SK-N-SH treated with all-trans-retinoic acid at 6 μM for 48 hours (cell line): ENCODE results near the gene STRBP.

Experiments
- GLIS3 ChIP-seq: fragments of 250-450 bp; sonication (Bioruptor Pico); IDR thresholded peaks from 2 replicates; pipeline ENCODE4 v1.5.0; 2020; ENCODE audit warnings: mild to moderate bottlenecking, moderate library complexity
- OSR1 ChIP-seq: fragments of 250-450 bp; sonication (Bioruptor Pico); IDR thresholded peaks from 2 replicates; pipeline ENCODE4 v1.8.0; 2022; ENCODE audit warnings: moderate library complexity, mild to moderate bottlenecking, inconsistent platforms
- RARB ChIP-seq: fragments of 250-450 bp; sonication (Bioruptor Pico); IDR thresholded peaks from 2 replicates; pipeline ENCODE4 v1.8.0; 2021; ENCODE audit warnings: mild to moderate bottlenecking, moderate library complexity
- SNAI2 ChIP-seq: fragments of 250-450 bp; sonication (Bioruptor Pico); IDR thresholded peaks from 2 replicates; pipeline ENCODE4 v1.5.0; 2020; ENCODE audit warnings: mild to moderate bottlenecking, moderate library complexity
- ZNF8 ChIP-seq: fragments of 450-650 bp; formaldehyde crosslinking; IDR thresholded peaks from 2 replicates; pipeline ENCODE4 v1.5.0; 2020; ENCODE audit warnings: mild to moderate bottlenecking, moderate library complexity
- TF ChIP-seq, protein P1 (sequence below): fragments of 250-450 bp; sonication (Bioruptor Pico); IDR thresholded peaks from 2 replicates; pipeline ENCODE4 v1.8.0; 2020; ENCODE audit warnings: mild to moderate bottlenecking, moderate library complexity, borderline replicate concordance
- TF ChIP-seq, protein P2 (sequence below): fragments of 250-450 bp; sonication (Bioruptor Pico); IDR thresholded peaks from 2 replicates; pipeline ENCODE4 v1.5.1; 2020; ENCODE audit warnings: low read depth, mild to moderate bottlenecking, moderate library complexity
- TF ChIP-seq, protein P3 (sequence below): fragments of 250-450 bp; sonication (Bioruptor Pico); IDR thresholded peaks from 2 replicates; pipeline ENCODE4 v1.8.0; 2021; ENCODE audit warnings: low read depth, mild to moderate bottlenecking, moderate library complexity, borderline replicate concordance

DNA sequence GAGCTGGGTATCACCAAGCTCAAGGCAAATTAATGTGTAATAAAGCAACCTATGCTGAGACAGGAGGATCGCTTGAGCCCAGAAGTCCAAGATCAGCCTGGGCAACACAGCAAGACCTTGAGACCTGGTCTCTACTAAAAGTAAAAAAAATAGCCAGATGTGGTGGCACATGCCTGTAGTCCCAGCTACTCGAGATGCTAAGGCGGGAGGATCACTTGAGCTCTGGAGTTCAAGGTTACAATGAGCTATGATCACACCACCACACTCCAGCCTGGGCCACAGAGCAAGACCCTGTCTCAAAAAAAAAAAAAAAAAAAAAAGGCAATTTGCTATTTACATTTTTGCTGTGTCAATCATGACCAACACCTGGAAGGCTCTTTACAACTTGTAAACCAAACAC, 5.2 kb downstream of the STRBP start:
- TF ChIP-seq, protein P1, sequence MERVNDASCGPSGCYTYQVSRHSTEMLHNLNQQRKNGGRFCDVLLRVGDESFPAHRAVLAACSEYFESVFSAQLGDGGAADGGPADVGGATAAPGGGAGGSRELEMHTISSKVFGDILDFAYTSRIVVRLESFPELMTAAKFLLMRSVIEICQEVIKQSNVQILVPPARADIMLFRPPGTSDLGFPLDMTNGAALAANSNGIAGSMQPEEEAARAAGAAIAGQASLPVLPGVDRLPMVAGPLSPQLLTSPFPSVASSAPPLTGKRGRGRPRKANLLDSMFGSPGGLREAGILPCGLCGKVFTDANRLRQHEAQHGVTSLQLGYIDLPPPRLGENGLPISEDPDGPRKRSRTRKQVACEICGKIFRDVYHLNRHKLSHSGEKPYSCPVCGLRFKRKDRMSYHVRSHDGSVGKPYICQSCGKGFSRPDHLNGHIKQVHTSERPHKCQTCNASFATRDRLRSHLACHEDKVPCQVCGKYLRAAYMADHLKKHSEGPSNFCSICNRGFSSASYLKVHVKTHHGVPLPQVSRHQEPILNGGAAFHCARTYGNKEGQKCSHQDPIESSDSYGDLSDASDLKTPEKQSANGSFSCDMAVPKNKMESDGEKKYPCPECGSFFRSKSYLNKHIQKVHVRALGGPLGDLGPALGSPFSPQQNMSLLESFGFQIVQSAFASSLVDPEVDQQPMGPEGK (CRISPR knock-in tag): no peak
- TF ChIP-seq ZNF8: no peak
- TF ChIP-seq SNAI2: no peak
- TF ChIP-seq, protein P2, sequence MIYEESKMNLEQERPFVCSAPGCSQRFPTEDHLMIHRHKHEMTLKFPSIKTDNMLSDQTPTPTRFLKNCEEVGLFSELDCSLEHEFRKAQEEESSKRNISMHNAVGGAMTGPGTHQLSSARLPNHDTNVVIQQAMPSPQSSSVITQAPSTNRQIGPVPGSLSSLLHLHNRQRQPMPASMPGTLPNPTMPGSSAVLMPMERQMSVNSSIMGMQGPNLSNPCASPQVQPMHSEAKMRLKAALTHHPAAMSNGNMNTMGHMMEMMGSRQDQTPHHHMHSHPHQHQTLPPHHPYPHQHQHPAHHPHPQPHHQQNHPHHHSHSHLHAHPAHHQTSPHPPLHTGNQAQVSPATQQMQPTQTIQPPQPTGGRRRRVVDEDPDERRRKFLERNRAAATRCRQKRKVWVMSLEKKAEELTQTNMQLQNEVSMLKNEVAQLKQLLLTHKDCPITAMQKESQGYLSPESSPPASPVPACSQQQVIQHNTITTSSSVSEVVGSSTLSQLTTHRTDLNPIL (CRISPR knock-in tag): no peak
- TF ChIP-seq, protein P3, sequence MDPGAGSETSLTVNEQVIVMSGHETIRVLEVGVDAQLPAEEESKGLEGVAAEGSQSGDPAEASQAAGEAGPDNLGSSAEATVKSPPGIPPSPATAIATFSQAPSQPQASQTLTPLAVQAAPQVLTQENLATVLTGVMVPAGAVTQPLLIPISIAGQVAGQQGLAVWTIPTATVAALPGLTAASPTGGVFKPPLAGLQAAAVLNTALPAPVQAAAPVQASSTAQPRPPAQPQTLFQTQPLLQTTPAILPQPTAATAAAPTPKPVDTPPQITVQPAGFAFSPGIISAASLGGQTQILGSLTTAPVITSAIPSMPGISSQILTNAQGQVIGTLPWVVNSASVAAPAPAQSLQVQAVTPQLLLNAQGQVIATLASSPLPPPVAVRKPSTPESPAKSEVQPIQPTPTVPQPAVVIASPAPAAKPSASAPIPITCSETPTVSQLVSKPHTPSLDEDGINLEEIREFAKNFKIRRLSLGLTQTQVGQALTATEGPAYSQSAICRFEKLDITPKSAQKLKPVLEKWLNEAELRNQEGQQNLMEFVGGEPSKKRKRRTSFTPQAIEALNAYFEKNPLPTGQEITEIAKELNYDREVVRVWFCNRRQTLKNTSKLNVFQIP (CRISPR knock-in tag): no peak
- no peak for TF ChIP-seq GLIS3 (CRISPR knock-in tag)
- TF ChIP-seq OSR1: no peak
- no peak for TF ChIP-seq RARB (CRISPR knock-in tag)
